ENCODE measurements around the gene SWI5.
"Not testable (repeated sequence)": the region's sequence is repeated elsewhere in the genome, so short reads cannot be mapped to it uniquely, and the experiment has no call there.

Gene SWI5

GRCh38 chr9:128271512-128271911 is 4.6 kb upstream of the SWI5 start:
- H3K4me3 ChIP-seq (ENCODE audit: low read length) = no peak overlapping the region
- no peak for DNase-seq (ENCODE audit: low read depth)
- TF ChIP-seq CTCF (conservative IDR thresholded peaks at IDR 0.05; ENCODE audit: low read depth, low read length) = no peak

GRCh38 chr9:128274245-128274644 is 1.8 kb upstream of the SWI5 start:
- DNase-seq (ENCODE audit: low read depth) = no peak
- H3K4me3 ChIP-seq (ENCODE audit: low read length) = no peak overlapping the region
- no peak for TF ChIP-seq CTCF (conservative IDR thresholded peaks at IDR 0.05; ENCODE audit: low read depth, low read length)

GRCh38 chr9:128275198-128276007 is 673 bp upstream of the SWI5 start, which contains the start of gene GOLGA2:
TSS of gene GOLGA2 (minus strand) at chr9:128276007. CDS start at chr9:128275976, 31 bp downstream.
- DNase-seq (ENCODE audit: low read depth) = no peak
- no peak for TF ChIP-seq CTCF (conservative IDR thresholded peaks at IDR 0.05; ENCODE audit: low read depth, low read length)
- H3K4me3 ChIP-seq (ENCODE audit: low read length) = peak within 1 kb of the TSS; percentile 94

GRCh38 chr9:128276574-128277270 is 646 bp downstream of the SWI5 start:
- no peak for TF ChIP-seq CTCF (conservative IDR thresholded peaks at IDR 0.05; ENCODE audit: low read depth, low read length)
- H3K4me3 ChIP-seq (ENCODE audit: low read length) = peak overlapping the region; percentile 90
- DNase-seq (ENCODE audit: low read depth) = no peak

GRCh38 chr9:128279088-128280073 is 3.3 kb downstream of the SWI5 start:
- not testable (repeated sequence) for H3K4me3 ChIP-seq (ENCODE audit: low read length); DNase-seq (ENCODE audit: low read depth)

- TF ChIP-seq CTCF (conservative IDR thresholded peaks at IDR 0.05; ENCODE audit: low read depth, low read length) = no peak
- no peak for DNase-seq (ENCODE audit: low read depth)
- H3K4me3 ChIP-seq (ENCODE audit: low read length) = no peak overlapping the region
Observed at GRCh38 chr9:128280084-128280622, 4.1 kb downstream of the SWI5 start.

GRCh38 chr9:128282500-128282899 is 6.4 kb downstream of the SWI5 start:
- no peak for DNase-seq (ENCODE audit: low read depth)
- no peak overlapping the region for H3K4me3 ChIP-seq (ENCODE audit: low read length)
- TF ChIP-seq CTCF (conservative IDR thresholded peaks at IDR 0.05; ENCODE audit: low read depth, low read length) = no peak
